GM04503 (cell line): Measurements from ENCODE around the gene PRKAR2B.

Experiments used
- DNase-seq: peaks from one replicate; pipeline ENCODE4 v3.0.0-alpha.2; 2012; ENCODE audit warnings: low read depth

Gene PRKAR2B

GRCh38 chr7:107158028-107158427 is 113.5 kb downstream of the PRKAR2B start:
- no peak for DNase-seq

- DNase-seq, result no peak
Measured at GRCh38 chr7:107160389-107160788, 115.9 kb downstream of the PRKAR2B start.

- no peak for DNase-seq
Measured at GRCh38 chr7:107161415-107161814, 116.9 kb downstream of the PRKAR2B start.

GRCh38 chr7:107162475-107162874 is 118.0 kb downstream of the PRKAR2B start:
- no peak for DNase-seq

GRCh38 chr7:107164092-107164491 is 119.6 kb downstream of the PRKAR2B start:
- DNase-seq, result no peak

- DNase-seq, result no peak
Measured at GRCh38 chr7:107165341-107165740, 120.8 kb downstream of the PRKAR2B start.

GRCh38 chr7:107166736-107167426 is 122.4 kb downstream of the PRKAR2B start:
- no peak for DNase-seq

- peak; percentile 45 for DNase-seq
Measured at GRCh38 chr7:107167483-107168232, 123.2 kb downstream of the PRKAR2B start.

GRCh38 chr7:107168233-107169119 is 124.0 kb downstream of the PRKAR2B start, which contains the start of gene HBP1:
TSS of gene HBP1 (plus strand) at chr7:107169003. CDS start at chr7:107179894, 10,891 bp downstream.
- peak; percentile 100 for DNase-seq

GRCh38 chr7:107169120-107170050 is 124.9 kb downstream of the PRKAR2B start:
- DNase-seq, result peak; percentile 85

- no peak for DNase-seq
Measured at GRCh38 chr7:107170051-107170915, 125.8 kb downstream of the PRKAR2B start.

- DNase-seq, result no peak
Measured at GRCh38 chr7:107171496-107171895, 127.0 kb downstream of the PRKAR2B start.

- no peak for DNase-seq
Measured at GRCh38 chr7:107172276-107173032, 127.9 kb downstream of the PRKAR2B start.

GRCh38 chr7:107173191-107173590 is 128.7 kb downstream of the PRKAR2B start:
- DNase-seq, result no peak

- no peak for DNase-seq
Measured at GRCh38 chr7:107173691-107174406, 129.3 kb downstream of the PRKAR2B start.

- DNase-seq, result no peak
Measured at GRCh38 chr7:107179326-107180164, 135.0 kb downstream of the PRKAR2B start.

GRCh38 chr7:107180378-107180777 is 135.9 kb downstream of the PRKAR2B start:
- DNase-seq, result no peak

- no peak for DNase-seq
Measured at GRCh38 chr7:107181172-107181571, 136.7 kb downstream of the PRKAR2B start.
